ENCODE data around the gene GLCE. TPM values are rescaled to one million over a fixed set of nuclear protein-coding genes. Genes with fewer than 3 reads are reported as not detected.
"Not testable (repeated sequence)": the region's sequence is repeated elsewhere in the genome, so short reads cannot be mapped to it uniquely, and the experiment has no call there.

The GLCE gene
- total and polyA plus RNA-seq, 2 donors (not counting 1 experiment from before 2014, with no cell fraction given), result 21.7 to 23.9 TPM

GRCh38 chr15:69299943-69300588, 139.6 kb downstream of the GLCE start:
- H3K9ac ChIP-seq (ENCODE audit: insufficient read depth, low read length), result no peak overlapping the region
- H3K4me3 ChIP-seq (replicated peaks in 1 of 4; ENCODE audit: control extremely low read depth in 1 of 4, insufficient read depth in 1 of 4, low read depth in 3 of 4, low read length in 4 of 4), result no peak overlapping the region
- peak overlapping the region; percentile 28 for H3K4me2 ChIP-seq (ENCODE audit: extremely low read depth, insufficient read depth, low read length)
- no peak for DNase-seq (ENCODE audit: low read depth in 2 of 2)
- no peak overlapping the region for H3K27ac ChIP-seq (ENCODE audit: insufficient read depth, low read length)
- peaks cover 16% of the 10 kb centered on the region for H3K4me1 ChIP-seq (ENCODE audit: control insufficient read depth, extremely low read depth, insufficient read depth, low read length)
- no peaks in the 10 kb centered on the region for H3K27me3 ChIP-seq (ENCODE audit: control insufficient read depth, insufficient read depth, low read length)
- H3K36me3 ChIP-seq (ENCODE audit: control insufficient read depth, insufficient read depth, low read length), result no peaks in the 10 kb centered on the region
- H3K9me3 ChIP-seq (ENCODE audit: control insufficient read depth, insufficient read depth, low read depth, low read length), result no peaks in the 10 kb centered on the region
- TF ChIP-seq EZH2 (IDR thresholded peaks at IDR 0.05; ENCODE audit: low read length, missing control alignments) (no peak), CTCF (conservative IDR thresholded peaks at IDR 0.05 in 1 of 2, IDR thresholded peaks at IDR 0.05 in 1 of 2; ENCODE audit: low read depth in 1 of 2, low read length in 2 of 2) (no peak)
- no peaks in the 10 kb centered on the region for H3K79me2 ChIP-seq (ENCODE audit: control insufficient read depth, insufficient read depth, low read length)
- H4K20me1 ChIP-seq (ENCODE audit: control insufficient read depth, extremely low read depth, insufficient read depth, low read length), result no peaks in the 10 kb centered on the region
- no peak overlapping the region for H2AFZ ChIP-seq (ENCODE audit: low read length)

GRCh38 chr15:69301101-69301500, 140.7 kb downstream of the GLCE start:
- H3K9ac ChIP-seq (ENCODE audit: insufficient read depth, low read length); H3K4me3 ChIP-seq (replicated peaks in 1 of 4; ENCODE audit: control extremely low read depth in 1 of 4, insufficient read depth in 1 of 4, low read depth in 3 of 4, low read length in 4 of 4); H3K36me3 ChIP-seq (ENCODE audit: control insufficient read depth, insufficient read depth, low read length); H3K27ac ChIP-seq (ENCODE audit: insufficient read depth, low read length); H2AFZ ChIP-seq (ENCODE audit: low read length); H3K4me2 ChIP-seq (ENCODE audit: extremely low read depth, insufficient read depth, low read length); H3K9me3 ChIP-seq (ENCODE audit: control insufficient read depth, insufficient read depth, low read depth, low read length); DNase-seq (ENCODE audit: low read depth in 2 of 2); H3K79me2 ChIP-seq (ENCODE audit: control insufficient read depth, insufficient read depth, low read length); H3K27me3 ChIP-seq (ENCODE audit: control insufficient read depth, insufficient read depth, low read length); H4K20me1 ChIP-seq (ENCODE audit: control insufficient read depth, extremely low read depth, insufficient read depth, low read length): not testable (repeated sequence)
- peaks cover 24% of the 10 kb centered on the region for H3K4me1 ChIP-seq (ENCODE audit: control insufficient read depth, extremely low read depth, insufficient read depth, low read length)

GRCh38 chr15:69302087-69302486, 141.7 kb downstream of the GLCE start:
- H3K9ac ChIP-seq (ENCODE audit: insufficient read depth, low read length); DNase-seq (ENCODE audit: low read depth in 2 of 2); H3K9me3 ChIP-seq (ENCODE audit: control insufficient read depth, insufficient read depth, low read depth, low read length); H3K27ac ChIP-seq (ENCODE audit: insufficient read depth, low read length); H2AFZ ChIP-seq (ENCODE audit: low read length); H3K27me3 ChIP-seq (ENCODE audit: control insufficient read depth, insufficient read depth, low read length); H3K36me3 ChIP-seq (ENCODE audit: control insufficient read depth, insufficient read depth, low read length); H3K79me2 ChIP-seq (ENCODE audit: control insufficient read depth, insufficient read depth, low read length); H3K4me2 ChIP-seq (ENCODE audit: extremely low read depth, insufficient read depth, low read length); H4K20me1 ChIP-seq (ENCODE audit: control insufficient read depth, extremely low read depth, insufficient read depth, low read length); H3K4me3 ChIP-seq (replicated peaks in 1 of 4; ENCODE audit: control extremely low read depth in 1 of 4, insufficient read depth in 1 of 4, low read depth in 3 of 4, low read length in 4 of 4): not testable (repeated sequence)
- H3K4me1 ChIP-seq (ENCODE audit: control insufficient read depth, extremely low read depth, insufficient read depth, low read length), result peaks cover 25% of the 10 kb centered on the region

GRCh38 chr15:69302929-69303328, 142.5 kb downstream of the GLCE start:
- peak overlapping the region; percentile 91 for H3K27ac ChIP-seq (ENCODE audit: insufficient read depth, low read length)

More at GRCh38 chr15:69302929-69303328, 142.5 kb downstream of the GLCE start:
- peaks cover 25% of the 10 kb centered on the region for H3K4me1 ChIP-seq (ENCODE audit: control insufficient read depth, extremely low read depth, insufficient read depth, low read length)
- H3K9me3 ChIP-seq (ENCODE audit: control insufficient read depth, insufficient read depth, low read depth, low read length), result no peaks in the 10 kb centered on the region
- no peak overlapping the region for H3K4me3 ChIP-seq (replicated peaks in 1 of 4; ENCODE audit: control extremely low read depth in 1 of 4, insufficient read depth in 1 of 4, low read depth in 3 of 4, low read length in 4 of 4)
- H3K79me2 ChIP-seq (ENCODE audit: control insufficient read depth, insufficient read depth, low read length), result no peaks in the 10 kb centered on the region
- H3K4me2 ChIP-seq (ENCODE audit: extremely low read depth, insufficient read depth, low read length), result no peak overlapping the region
- no peak overlapping the region for H2AFZ ChIP-seq (ENCODE audit: low read length)
- H3K9ac ChIP-seq (ENCODE audit: insufficient read depth, low read length), result no peak overlapping the region
- no peaks in the 10 kb centered on the region for H3K27me3 ChIP-seq (ENCODE audit: control insufficient read depth, insufficient read depth, low read length)
- no peak for TF ChIP-seq CTCF (conservative IDR thresholded peaks at IDR 0.05 in 1 of 2, IDR thresholded peaks at IDR 0.05 in 1 of 2; ENCODE audit: low read depth in 1 of 2, low read length in 2 of 2)
- TF ChIP-seq EZH2 (IDR thresholded peaks at IDR 0.05; ENCODE audit: low read length, missing control alignments), result no peak
- DNase-seq (ENCODE audit: low read depth in 2 of 2), result no peak
- H4K20me1 ChIP-seq (ENCODE audit: control insufficient read depth, extremely low read depth, insufficient read depth, low read length), result no peaks in the 10 kb centered on the region
- H3K36me3 ChIP-seq (ENCODE audit: control insufficient read depth, insufficient read depth, low read length), result no peaks in the 10 kb centered on the region

All from fibroblast of lung (primary cell).